Mesenchymal stem cell (in vitro differentiated cells and primary cell): ENCODE data around the gene MOB3B.

ENCODE experiments used
- DNase-seq: peaks from one replicate; pipeline ENCODE4 v3.0.0-alpha.2; 2013
- H2AFZ ChIP-seq: one replicate; pipeline ENCODE4 v1.6.1; 2013; ENCODE audit warnings: low read depth, mild to moderate bottlenecking, control low read depth, inconsistent platforms, low read length, moderate library complexity
- H2AK5ac ChIP-seq: 2 replicates; pipeline ENCODE4 v1.6.1; 2013; ENCODE audit warnings: low read length, moderate library complexity, mild to moderate bottlenecking, inconsistent platforms; ENCODE audit not compliant: severe bottlenecking
- H2BK120ac ChIP-seq: one replicate; pipeline ENCODE4 v1.6.1; 2013; ENCODE audit warnings: low read depth, mild to moderate bottlenecking, inconsistent platforms, low read length, moderate library complexity
- H2BK12ac ChIP-seq, 2 experiments: one replicate each; pipeline ENCODE4 v1.6.1; 2013; ENCODE audit warnings: inconsistent platforms in 2 of 2, low read length in 2 of 2, mild to moderate bottlenecking in 2 of 2, moderate library complexity in 2 of 2, control low read depth in 1 of 2
- H2BK15ac ChIP-seq: one replicate; pipeline ENCODE4 v1.6.1; 2013; ENCODE audit warnings: mild to moderate bottlenecking, low read depth, inconsistent platforms; ENCODE audit not compliant: poor library complexity, severe bottlenecking
- H2BK5ac ChIP-seq: 2 replicates; pipeline ENCODE4 v1.6.1; 2013; ENCODE audit warnings: low read depth, mild to moderate bottlenecking, low read length, control low read depth, inconsistent platforms; ENCODE audit not compliant: poor library complexity, severe bottlenecking
- H3K14ac ChIP-seq, 2 experiments: one replicate each; pipeline ENCODE4 v1.6.1; 2013; ENCODE audit warnings: inconsistent platforms in 2 of 2, low read length in 2 of 2, control low read depth in 1 of 2, mild to moderate bottlenecking in 1 of 2, moderate library complexity in 1 of 2
- H3K18ac ChIP-seq, 2 experiments: one replicate each; pipeline ENCODE4 v1.6.1; 2013; ENCODE audit warnings: inconsistent platforms in 2 of 2, low read length in 2 of 2, control low read depth in 1 of 2, low read depth in 1 of 2, mild to moderate bottlenecking in 1 of 2
- H3K23ac ChIP-seq, 2 experiments: one replicate each; pipeline ENCODE4 v1.6.1; 2013; ENCODE audit warnings: inconsistent platforms in 2 of 2, low read length in 2 of 2, mild to moderate bottlenecking in 2 of 2, moderate library complexity in 2 of 2, control low read depth in 1 of 2
- H3K27ac ChIP-seq: 2 replicates; pipeline ENCODE4 v1.5.1; 2013; ENCODE audit warnings: mild to moderate bottlenecking, moderate library complexity, low read length, control low read depth, inconsistent platforms; ENCODE audit not compliant: poor library complexity, severe bottlenecking
- H3K27me3 ChIP-seq, 2 experiments: 2 replicates each; pipeline versions ENCODE4 v1.6.1 to v1.7.0; 2013; ENCODE audit warnings: low read length in 2 of 2, mild to moderate bottlenecking in 2 of 2, moderate library complexity in 2 of 2, control low read depth in 1 of 2, inconsistent platforms in 1 of 2; ENCODE audit not compliant: control insufficient read depth in 1 of 2, insufficient read depth in 1 of 2
- H3K36me3 ChIP-seq, 2 experiments: 2 replicates each; pipeline versions ENCODE4 v1.6.1 to v1.7.0; 2013; ENCODE audit warnings: low read length in 2 of 2, control low read depth in 1 of 2, inconsistent platforms in 1 of 2, low read depth in 1 of 2, mild to moderate bottlenecking in 1 of 2; ENCODE audit not compliant: insufficient read depth in 2 of 2, control insufficient read depth in 1 of 2
- H3K4ac ChIP-seq, 2 experiments: one replicate each; pipeline ENCODE4 v1.6.1; 2013; ENCODE audit warnings: inconsistent platforms in 2 of 2, low read length in 2 of 2, mild to moderate bottlenecking in 2 of 2, moderate library complexity in 2 of 2, control low read depth in 1 of 2, low read depth in 1 of 2
- H3K4me1 ChIP-seq: 2 replicates; pipeline ENCODE4 v1.6.1; 2013; ENCODE audit warnings: low read depth, low read length, control low read depth; ENCODE audit not compliant: control insufficient read depth, insufficient read depth
- H3K4me2 ChIP-seq: 2 replicates; pipeline ENCODE4 v1.6.1; 2013; ENCODE audit warnings: low read length, mild to moderate bottlenecking, inconsistent platforms; ENCODE audit not compliant: poor library complexity, severe bottlenecking
- H3K4me3 ChIP-seq, 2 experiments: 2 replicates each; pipeline versions ENCODE4 v1.5.1 to v1.7.0; 2013; ENCODE audit warnings: low read length in 2 of 2, mild to moderate bottlenecking in 2 of 2, control low read depth in 1 of 2, low read depth in 1 of 2; ENCODE audit not compliant: insufficient read depth in 1 of 2
- H3K79me1 ChIP-seq: replicated peaks from 2 replicates; pipeline ENCODE4 v1.6.1; 2013; ENCODE audit warnings: mild to moderate bottlenecking, control low read depth, low read length, inconsistent platforms; ENCODE audit not compliant: poor library complexity, severe bottlenecking
- H3K9ac ChIP-seq: 2 replicates; pipeline ENCODE4 v1.7.0; 2013; ENCODE audit warnings: mild to moderate bottlenecking, low read length, moderate library complexity
- H3K9me3 ChIP-seq: 2 replicates; pipeline ENCODE4 v1.7.0; 2013; ENCODE audit warnings: mild to moderate bottlenecking, low read length; ENCODE audit not compliant: control insufficient read depth
- H4K8ac ChIP-seq: one replicate; pipeline ENCODE4 v1.6.1; 2013; ENCODE audit warnings: inconsistent platforms, mild to moderate bottlenecking, low read length, moderate library complexity
- H4K91ac ChIP-seq: one replicate; pipeline ENCODE4 v1.6.1; 2013; ENCODE audit warnings: mild to moderate bottlenecking, low read length, inconsistent platforms
- WGBS: methylation state at CpG from one replicate; pipeline ENCODE4 v1.1.7; 2013; ENCODE audit warnings: mixed read lengths; 5-methylcytosine and 5-hydroxymethylcytosine counted together

The MOB3B gene

GRCh38 chr9:27382975-27383374 is 146.6 kb downstream of the MOB3B start:
- Histone ChIP-seq H3K4me3 (no peak overlapping the region), H2BK120ac (no peak overlapping the region), H3K9ac (no peak overlapping the region), H3K79me1 (no peaks in the 10 kb centered on the region), H3K36me3 (no peaks in the 10 kb centered on the region), H3K4me2 (no peak overlapping the region), H2AFZ (no peak overlapping the region), H3K27me3 (peaks cover 53 to 72% of the 10 kb centered on the region in 2 experiments), H3K14ac (no peak overlapping the region), H2BK5ac (no peak overlapping the region), H3K9me3 (no peaks in the 10 kb centered on the region), H2BK12ac (no peak overlapping the region), H3K4me1 (peaks cover 1% of the 10 kb centered on the region), H4K8ac (no peak overlapping the region), H2AK5ac (no peak overlapping the region), H4K91ac (no peak overlapping the region), H3K4ac (no peak overlapping the region), H3K27ac (no peak overlapping the region), H3K18ac (no peak overlapping the region), H2BK15ac (no peak overlapping the region), H3K23ac (no peak overlapping the region)
- 92% methylated on average over 1 of the region's 2 CpGs for WGBS
- no peak for DNase-seq

DNA sequence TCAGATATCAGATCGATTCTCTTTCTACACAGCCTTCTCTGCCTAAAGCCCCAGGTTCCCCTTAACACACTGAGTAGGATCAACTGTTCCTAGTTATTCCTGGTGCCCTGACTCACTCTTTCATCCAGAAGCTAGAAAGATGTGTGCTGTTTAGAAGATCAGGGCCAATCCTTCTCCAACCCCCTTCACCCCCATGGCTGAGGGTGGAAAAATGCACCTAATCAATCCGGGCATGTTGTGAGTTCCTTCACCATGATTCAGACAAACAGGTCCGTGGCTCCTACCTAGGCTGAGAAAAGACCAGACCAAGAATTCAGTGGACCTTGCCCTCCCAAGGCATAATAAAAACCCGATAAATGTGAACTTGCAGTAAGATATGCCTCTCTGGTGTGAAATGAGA is 147.3 kb downstream of the MOB3B start:
- H4K91ac ChIP-seq: no peak overlapping the region

DNA sequence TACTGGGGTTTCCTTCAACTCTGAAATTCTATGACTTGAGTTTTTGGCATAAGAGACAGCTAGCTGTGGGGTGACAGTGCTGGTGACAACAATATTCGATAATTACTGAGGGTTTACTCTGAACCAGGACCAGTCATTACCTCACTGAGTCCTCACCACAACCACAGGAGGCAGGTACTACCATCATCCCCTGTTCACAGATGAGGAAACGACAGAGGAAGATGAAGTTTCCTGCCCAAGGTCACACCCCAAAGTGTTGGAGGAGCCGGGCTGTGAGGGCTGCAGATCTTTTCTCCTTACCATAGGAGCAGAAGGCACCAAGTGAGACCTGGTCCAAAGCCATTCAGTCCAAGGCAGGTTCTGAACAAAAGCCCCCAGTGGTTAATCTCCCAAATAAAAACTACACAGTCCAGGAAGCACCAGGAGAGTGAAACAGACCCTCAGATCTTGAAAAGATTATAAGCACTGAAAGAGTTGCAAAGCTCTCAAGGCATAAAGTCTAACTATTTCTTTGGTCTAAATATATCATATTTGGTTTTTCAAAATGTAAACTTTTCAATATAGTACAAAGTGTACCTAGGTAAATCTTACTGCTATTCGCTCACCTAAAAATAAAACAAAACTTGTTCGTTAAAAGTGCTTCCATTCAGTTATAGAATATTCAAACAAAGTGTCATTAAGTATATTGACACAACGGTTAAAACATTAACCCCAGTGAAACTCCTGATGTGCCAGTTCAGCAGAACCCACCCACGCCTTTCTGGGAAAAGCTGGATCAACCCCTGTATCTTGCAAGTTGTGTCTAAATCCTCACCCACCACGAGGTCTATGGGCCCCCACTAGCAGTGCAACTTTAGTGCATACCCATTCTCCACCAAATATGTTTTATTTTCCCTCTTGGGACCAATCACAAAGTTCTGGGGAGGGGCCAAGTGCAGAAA is 150.0 kb downstream of the MOB3B start:
- no peak overlapping the region for H3K4ac ChIP-seq
- H2AFZ ChIP-seq: no peak overlapping the region
- no peaks in the 10 kb centered on the region for H3K36me3 ChIP-seq
- no peak overlapping the region for H2BK15ac ChIP-seq
- no peak overlapping the region for H3K4me2 ChIP-seq
- 80% methylated on average over 8 of the region's 8 CpGs for WGBS
- no peak overlapping the region for H4K8ac ChIP-seq
- H2AK5ac ChIP-seq: no peak overlapping the region
- H3K9ac ChIP-seq: no peak overlapping the region
- H3K14ac ChIP-seq: no peak overlapping the region
- no peaks in the 10 kb centered on the region for H3K79me1 ChIP-seq
- H4K91ac ChIP-seq: no peak overlapping the region
- no peak overlapping the region for H2BK120ac ChIP-seq
- H2BK5ac ChIP-seq: no peak overlapping the region
- no peak overlapping the region for H3K23ac ChIP-seq
- H3K27me3 ChIP-seq: peaks cover 53 to 70% of the 10 kb centered on the region in 2 experiments
- DNase-seq: no peak
- no peak overlapping the region for H3K27ac ChIP-seq
- no peaks in the 10 kb centered on the region for H3K9me3 ChIP-seq
- no peak overlapping the region for H3K4me3 ChIP-seq
- H3K18ac ChIP-seq: no peak overlapping the region
- H2BK12ac ChIP-seq: no peak overlapping the region
- H3K4me1 ChIP-seq: peaks cover 3% of the 10 kb centered on the region

More for the DNA sequence above, 147.3 kb downstream of the MOB3B start:
- Histone ChIP-seq H4K8ac (no peak overlapping the region), H3K18ac (no peak overlapping the region), H2AFZ (no peak overlapping the region), H3K79me1 (no peaks in the 10 kb centered on the region), H3K9ac (no peak overlapping the region), H3K27ac (no peak overlapping the region), H3K4ac (no peak overlapping the region), H3K4me1 (peaks cover 3% of the 10 kb centered on the region), H3K27me3 (peaks cover 53 to 72% of the 10 kb centered on the region in 2 experiments), H3K14ac (no peak overlapping the region), H2BK15ac (no peak overlapping the region), H3K9me3 (no peaks in the 10 kb centered on the region), H3K4me3 (no peak overlapping the region), H3K23ac (no peak overlapping the region), H2BK120ac (no peak overlapping the region), H2BK5ac (no peak overlapping the region), H3K4me2 (no peak overlapping the region), H3K36me3 (no peaks in the 10 kb centered on the region), H2AK5ac (no peak overlapping the region), H2BK12ac (no peak overlapping the region)
- DNase-seq: no peak
- 86% methylated on average over 3 of the region's 4 CpGs for WGBS

DNA sequence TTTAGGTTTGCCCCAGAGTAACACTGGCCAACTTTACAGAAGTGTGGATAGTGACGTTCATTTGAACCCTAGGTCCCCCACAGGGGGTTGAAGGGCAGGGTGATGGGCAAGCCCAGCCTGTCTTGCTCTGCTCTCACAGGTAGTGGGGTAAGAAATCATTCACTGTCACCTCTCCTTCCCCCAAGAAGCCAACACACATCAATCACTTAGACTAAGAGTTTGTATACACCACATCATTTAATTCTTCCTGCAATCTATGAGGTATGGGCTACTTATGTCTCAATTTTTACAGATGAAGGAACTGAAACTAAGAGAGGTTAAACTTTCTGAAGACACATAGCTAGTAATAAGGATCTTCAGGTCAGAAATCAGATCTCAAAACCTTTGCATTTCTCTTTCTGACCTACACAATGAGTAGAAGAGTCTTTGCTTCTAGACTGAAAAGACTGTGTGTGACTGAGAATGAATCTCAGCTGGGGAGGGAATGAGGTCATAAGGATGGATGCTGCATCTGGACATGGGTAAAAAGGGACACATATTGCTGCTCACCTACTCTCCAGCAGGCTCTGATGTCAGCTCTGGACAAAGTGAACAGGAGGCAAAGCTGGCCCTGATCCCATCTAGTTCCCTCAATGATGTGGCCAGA is 151.7 kb downstream of the MOB3B start:
- 67% methylated on average over 1 of the region's 1 CpG for WGBS
- Histone ChIP-seq H2BK12ac (no peak overlapping the region), H2BK120ac (no peak overlapping the region), H3K27me3 (peaks cover 60 to 74% of the 10 kb centered on the region in 2 experiments), H4K91ac (no peak overlapping the region), H3K27ac (no peak overlapping the region), H3K18ac (no peak overlapping the region), H3K4ac (no peak overlapping the region), H3K9ac (no peak overlapping the region), H2BK5ac (no peak overlapping the region), H3K4me3 (no peak overlapping the region), H2AFZ (no peak overlapping the region), H3K14ac (no peak overlapping the region), H3K9me3 (no peaks in the 10 kb centered on the region), H4K8ac (no peak overlapping the region), H2AK5ac (no peak overlapping the region), H3K23ac (no peak overlapping the region), H2BK15ac (no peak overlapping the region), H3K79me1 (no peaks in the 10 kb centered on the region), H3K36me3 (no peaks in the 10 kb centered on the region), H3K4me1 (peaks cover 3% of the 10 kb centered on the region), H3K4me2 (no peak overlapping the region)
- DNase-seq: no peak
